Activated naive CD4-positive, alpha-beta T cell treated with anti-CD3 and anti-CD28 coated beads, Interleukin-2, amount 50 U/mL, for 72 hours (primary cell): ENCODE measurements around the gene SRSF4. TPM values are rescaled to one million over a fixed set of nuclear protein-coding genes. Genes with fewer than 3 reads are reported as not detected.
"Not testable (repeated sequence)": the region's sequence is repeated elsewhere in the genome, so short reads cannot be mapped to it uniquely, and the experiment has no call there.

ENCODE experiments used
- ATAC-seq, 2 donors: fragments of 150-1000 bp; cut with Tn5 transposase; 2 replicates each; pipeline ENCODE4 v1.10.0; 2021; ENCODE audit warnings: mild to moderate bottlenecking in 2 of 2, moderate library complexity in 2 of 2
- DNase-seq, 2 donors: peaks; one replicate each; pipeline ENCODE4 v3.0.0; 2021 to 2022; ENCODE audit warnings: low spot score in 2 of 2
- H3K27ac Mint-ChIP-seq, 2 donors: one replicate each; pipeline ENCODE4 v1.8.0; 2022; ENCODE audit warnings: mild to moderate bottlenecking in 2 of 2, mixed read lengths in 2 of 2
- H3K36me3 Mint-ChIP-seq, 2 donors: one replicate each; pipeline ENCODE4 v1.8.0; 2022; ENCODE audit warnings: mixed read lengths in 2 of 2
- H3K9me3 Mint-ChIP-seq, 2 donors: one replicate each; pipeline ENCODE4 v1.8.0; 2022; ENCODE audit warnings: mixed read lengths in 2 of 2
- total RNA-seq, 2 donors: library from RNA; stranded (reverse); gene quantifications; one replicate each; pipeline ENCODE4 v1.2.3, GENCODE V29; 2022

SRSF4 gene
- total RNA-seq, 2 donors from 2014 or later: 139 to 163 TPM

GRCh38 chr1:29124366-29125236 lies 57.1 kb downstream of the SRSF4 start:
- H3K9me3 Mint-ChIP-seq: no peaks in the 10 kb centered on the region
- H3K27ac Mint-ChIP-seq: no peak overlapping the region
- DNase-seq: peak in 1 of 2 donors; percentile 73
- ATAC-seq: peak; percentile 53 to 62
- H3K36me3 Mint-ChIP-seq: no peaks in the 10 kb centered on the region

GRCh38 chr1:29123887-29124365 lies 57.8 kb downstream of the SRSF4 start, which contains the start of gene TMEM200B:
Gene TMEM200B (minus strand): TSS chr1:29123903. CDS start chr1:29121828, 2,075 bp downstream.
- DNase-seq (peak in 1 of 2 donors; percentile 30), ATAC-seq (peak; percentile 17 to 33)
- Mint-ChIP-seq H3K9me3 (no peaks in the 10 kb centered on the region), H3K36me3 (no peaks in the 10 kb centered on the region), H3K27ac (peak within 1 kb of the TSS in 1 of 2 donors; percentile 36)

- no peaks in the 10 kb centered on the region for H3K36me3 Mint-ChIP-seq
- no peaks in the 10 kb centered on the region for H3K9me3 Mint-ChIP-seq
- DNase-seq (peak in 1 of 2 donors; percentile 49), ATAC-seq (peak in 1 of 2 donors; percentile 12)
- H3K27ac Mint-ChIP-seq: peak overlapping the region in 1 of 2 donors; percentile 36
Observed at GRCh38 chr1:29123053-29123886, 58.4 kb downstream of the SRSF4 start.

GRCh38 chr1:29122682-29123052 lies 59.0 kb downstream of the SRSF4 start:
- peak in 1 of 2 donors; percentile 5 for ATAC-seq
- peak in 1 of 2 donors; percentile 51 for DNase-seq
- H3K36me3 Mint-ChIP-seq: peaks cover 0 to under 1% of the 10 kb centered on the region in 2 donors
- H3K27ac Mint-ChIP-seq: no peak overlapping the region
- H3K9me3 Mint-ChIP-seq: no peaks in the 10 kb centered on the region

- DNase-seq (no peak), ATAC-seq (peak in 1 of 2 donors; percentile 3)
- peaks cover 0 to 6% of the 10 kb centered on the region in 2 donors for H3K36me3 Mint-ChIP-seq
- H3K27ac Mint-ChIP-seq: no peak overlapping the region
- H3K9me3 Mint-ChIP-seq: no peaks in the 10 kb centered on the region
Observed at GRCh38 chr1:29121936-29122681, 59.6 kb downstream of the SRSF4 start.

- no peaks in the 10 kb centered on the region for H3K9me3 Mint-ChIP-seq
- DNase-seq: peak in 1 of 2 donors; percentile 21
- no peak overlapping the region for H3K27ac Mint-ChIP-seq
- ATAC-seq: peak; percentile 12 to 17
- peaks cover 0 to 9% of the 10 kb centered on the region in 2 donors for H3K36me3 Mint-ChIP-seq
Observed at GRCh38 chr1:29121516-29121935, 60.2 kb downstream of the SRSF4 start.

GRCh38 chr1:29120947-29121485 lies 60.7 kb downstream of the SRSF4 start:
- H3K27ac Mint-ChIP-seq: no peak overlapping the region
- H3K9me3 Mint-ChIP-seq: no peaks in the 10 kb centered on the region
- ATAC-seq: peak; percentile 70 to 80
- DNase-seq: peak; percentile 65 to 81
- H3K36me3 Mint-ChIP-seq: peaks cover 0 to 9% of the 10 kb centered on the region in 2 donors

GRCh38 chr1:29120367-29120766 lies 61.3 kb downstream of the SRSF4 start:
- DNase-seq (no peak), ATAC-seq (no peak)
- Mint-ChIP-seq H3K27ac (no peak overlapping the region), H3K36me3 (peaks cover 0 to 9% of the 10 kb centered on the region in 2 donors), H3K9me3 (no peaks in the 10 kb centered on the region)

- Mint-ChIP-seq H3K27ac (peak overlapping the region in 1 of 2 donors; percentile 32), H3K9me3 (no peaks in the 10 kb centered on the region), H3K36me3 (peaks cover 0 to 9% of the 10 kb centered on the region in 2 donors)
- ATAC-seq (no peak), DNase-seq (no peak)
Observed at GRCh38 chr1:29119121-29119929, 62.4 kb downstream of the SRSF4 start.

- DNase-seq (no peak), ATAC-seq (no peak)
- Mint-ChIP-seq H3K36me3 (peaks cover 0 to 9% of the 10 kb centered on the region in 2 donors), H3K27ac (no peak overlapping the region), H3K9me3 (no peaks in the 10 kb centered on the region)
Observed at GRCh38 chr1:29117381-29117780, 64.3 kb downstream of the SRSF4 start.

GRCh38 chr1:29114654-29115053 lies 67.0 kb downstream of the SRSF4 start:
- Mint-ChIP-seq H3K36me3 (peaks cover 0 to 9% of the 10 kb centered on the region in 2 donors), H3K27ac (no peak overlapping the region), H3K9me3 (no peaks in the 10 kb centered on the region)
- ATAC-seq (no peak), DNase-seq (no peak)

GRCh38 chr1:29113413-29114117 lies 68.1 kb downstream of the SRSF4 start:
- no peaks in the 10 kb centered on the region for H3K9me3 Mint-ChIP-seq
- no peak overlapping the region for H3K27ac Mint-ChIP-seq
- DNase-seq: no peak
- peaks cover 0 to 9% of the 10 kb centered on the region in 2 donors for H3K36me3 Mint-ChIP-seq
- peak in 1 of 2 donors; percentile 37 for ATAC-seq

- Mint-ChIP-seq H3K27ac (no peak overlapping the region), H3K36me3 (peaks cover 0 to 9% of the 10 kb centered on the region in 2 donors), H3K9me3 (no peaks in the 10 kb centered on the region)
- ATAC-seq (no peak), DNase-seq (no peak)
Observed at GRCh38 chr1:29112705-29113412, 68.8 kb downstream of the SRSF4 start.

GRCh38 chr1:29108041-29108440 lies 73.7 kb downstream of the SRSF4 start:
- H3K36me3 Mint-ChIP-seq, DNase-seq, H3K9me3 Mint-ChIP-seq, H3K27ac Mint-ChIP-seq, ATAC-seq: not testable (repeated sequence)
